Measurements from ENCODE around the gene TSPAN18. TPM values are rescaled to one million over a fixed set of nuclear protein-coding genes. Genes with fewer than 3 reads are reported as not detected.

The TSPAN18 gene
- total RNA-seq, 1 experiment from 2014 or later, result 21.3 TPM

- H3K27me3 ChIP-seq (ENCODE audit: control insufficient read depth, insufficient read depth, low read length), result peaks cover 2% of the 10 kb centered on the region; the same call in 1 of the 2 replicates
- in situ Hi-C loops (cut with HindIII; ENCODE audit: low pct_unique_long_range_greater_than_20kb, low sequenced_read_pairs), result no loop called here
- ATAC-seq (no peak), DNase-seq (ENCODE audit: low read depth, low spot score) (no peak)
- H3K9me3 ChIP-seq (ENCODE audit: control insufficient read depth, insufficient read depth, low read depth, low read length), result no peaks in the 10 kb centered on the region
- H3K27ac ChIP-seq (ENCODE audit: low read length), result no peak overlapping the region
- CTCF ChIA-PET, result no interaction called here
- no peaks in the 10 kb centered on the region for H3K4me1 ChIP-seq (ENCODE audit: control insufficient read depth, insufficient read depth, low read length)
- POLR2A ChIA-PET, result no interaction called here
- H3K4me3 ChIP-seq (ENCODE audit: low read depth in 2 of 2, low read length in 2 of 2), result no peak overlapping the region
- H3K36me3 ChIP-seq (ENCODE audit: control insufficient read depth, insufficient read depth, low read length), result no peaks in the 10 kb centered on the region
- intact Hi-C loops (cut with micrococcal nuclease; ENCODE audit: unreplicated experiment), result no loop called here
- TF ChIP-seq CTCF (IDR thresholded peaks at IDR 0.05), result no peak
- TF ChIP-seq TCF7L2 (IDR thresholded peaks at IDR 0.05; ENCODE audit: low read depth, low read length), result no peak
- no peak for TF ChIP-seq POLR2AphosphoS5 (IDR thresholded peaks at IDR 0.05; ENCODE audit: low read depth, low read length)
- no peak for TF ChIP-seq SIN3A (IDR thresholded peaks at IDR 0.05; ENCODE audit: borderline replicate concordance, insufficient read depth, low read depth, low read length)
- no peak for TF ChIP-seq REST (IDR thresholded peaks at IDR 0.05; ENCODE audit: insufficient read depth in 1 of 2, low read depth in 2 of 2, low read length in 1 of 2)
- no TSS peak for BruUV-seq (replicated peaks)
Observed at GRCh38 chr11:44702889-44703288, 23.9 kb upstream of the TSPAN18 start.

- BruUV-seq (replicated peaks), result no TSS peak
- H3K27ac ChIP-seq (ENCODE audit: low read length), result no peak overlapping the region
- no peak overlapping the region for H3K4me3 ChIP-seq (ENCODE audit: low read depth in 2 of 2, low read length in 2 of 2)
- no peaks in the 10 kb centered on the region for H3K4me1 ChIP-seq (ENCODE audit: control insufficient read depth, insufficient read depth, low read length)
- POLR2A ChIA-PET, result no interaction called here
- TF ChIP-seq CTCF (IDR thresholded peaks at IDR 0.05) (no peak), SIN3A (IDR thresholded peaks at IDR 0.05; ENCODE audit: borderline replicate concordance, insufficient read depth, low read depth, low read length) (no peak), TCF7L2 (IDR thresholded peaks at IDR 0.05; ENCODE audit: low read depth, low read length) (no peak), POLR2AphosphoS5 (IDR thresholded peaks at IDR 0.05; ENCODE audit: low read depth, low read length) (no peak), REST (IDR thresholded peaks at IDR 0.05; ENCODE audit: insufficient read depth in 1 of 2, low read depth in 2 of 2, low read length in 1 of 2) (no peak)
- H3K9me3 ChIP-seq (ENCODE audit: control insufficient read depth, insufficient read depth, low read depth, low read length), result no peaks in the 10 kb centered on the region
- CTCF ChIA-PET, result no interaction called here
- in situ Hi-C loops (cut with HindIII; ENCODE audit: low pct_unique_long_range_greater_than_20kb, low sequenced_read_pairs) (no loop called here), intact Hi-C loops (cut with micrococcal nuclease; ENCODE audit: unreplicated experiment) (no loop called here)
- H3K36me3 ChIP-seq (ENCODE audit: control insufficient read depth, insufficient read depth, low read length), result no peaks in the 10 kb centered on the region
- no peak for ATAC-seq
- no peak for DNase-seq (ENCODE audit: low read depth, low spot score)
- H3K27me3 ChIP-seq (ENCODE audit: control insufficient read depth, insufficient read depth, low read length), result no peaks in the 10 kb centered on the region
Observed at GRCh38 chr11:44707094-44707493, 19.7 kb upstream of the TSPAN18 start.

Data from Panc1 (cell line).